Activated gamma-delta T cell (primary cell): Measurements from ENCODE around the gene COPG1.
A peak's percentile ranks its signal among the peaks of the same experiment; 100 is the strongest.
"Not testable (repeated sequence)": the region's sequence is repeated elsewhere in the genome, so short reads cannot be mapped to it uniquely, and the experiment has no call there.

Experiments used
- DNase-seq: peaks from one replicate; lab custom pipeline; 2025; lab: John Stamatoyannopoulos, UW

Gene COPG1

DNA sequence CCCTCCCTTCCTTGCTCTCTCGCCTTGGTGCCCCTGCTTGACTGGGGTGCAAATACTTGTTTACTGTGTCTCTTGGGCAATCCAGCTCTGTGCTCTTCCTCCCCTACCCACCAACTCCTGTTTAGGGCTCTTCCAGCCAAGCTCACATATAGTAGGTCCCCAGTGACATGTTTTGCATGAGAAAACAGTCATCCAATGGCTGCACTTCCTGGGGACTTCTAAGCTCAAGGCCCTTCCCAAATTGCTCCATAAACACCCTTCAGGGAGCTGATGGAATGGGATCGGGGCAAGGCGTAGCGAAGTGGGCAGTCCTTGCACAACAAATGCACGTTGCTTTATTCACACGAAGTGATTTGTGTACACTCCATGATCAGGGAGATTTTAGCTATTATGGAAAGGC, 9.4 kb upstream of the COPG1 start:
- no peak for DNase-seq

DNA sequence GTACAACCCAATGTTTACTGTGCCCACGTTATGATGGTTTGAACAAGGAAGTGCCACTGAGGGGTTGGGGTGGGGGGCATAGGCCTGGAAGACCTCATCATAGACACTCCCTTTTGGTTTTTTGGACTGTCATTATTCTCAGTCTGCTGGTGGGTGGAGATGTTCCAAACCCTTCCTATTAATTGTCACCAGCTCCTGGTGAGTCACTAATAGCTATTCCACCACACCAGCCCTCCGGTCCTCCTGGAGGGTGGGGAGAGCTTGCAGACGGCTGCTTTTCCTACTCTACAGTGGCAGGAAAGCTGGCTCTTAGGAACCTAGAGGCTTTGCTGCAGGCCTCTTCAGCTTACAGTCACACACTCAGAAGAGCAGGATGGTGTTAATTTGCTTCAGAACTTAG, 9.0 kb upstream of the COPG1 start:
- DNase-seq = no peak

- DNase-seq = no peak
Measured at GRCh38 chr3:129245141-129245540, 4.3 kb upstream of the COPG1 start.

- DNase-seq = not testable (repeated sequence)
Measured at GRCh38 chr3:129245641-129246306, 3.6 kb upstream of the COPG1 start.

DNA sequence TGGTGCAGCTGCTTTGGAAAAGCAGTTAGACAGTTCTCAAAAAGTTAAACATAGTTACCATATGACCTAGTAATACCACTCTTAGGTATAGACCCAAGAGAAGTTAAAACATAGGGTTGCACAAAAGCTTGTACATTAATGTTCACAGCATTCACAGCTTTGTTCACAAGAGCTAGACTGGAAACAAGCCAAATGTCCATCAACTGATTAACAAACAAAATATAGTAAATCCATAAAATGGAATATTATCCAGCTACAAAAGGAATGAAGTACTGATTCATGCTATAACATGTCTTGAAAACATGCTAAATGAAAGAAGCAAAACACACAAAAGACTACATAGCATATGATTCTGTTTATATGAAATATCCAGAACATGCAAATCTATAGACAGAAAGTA, 2.8 kb upstream of the COPG1 start:
- no peak for DNase-seq

- no peak for DNase-seq
Measured at GRCh38 chr3:129248286-129248979, 973 bp upstream of the COPG1 start.

DNA sequence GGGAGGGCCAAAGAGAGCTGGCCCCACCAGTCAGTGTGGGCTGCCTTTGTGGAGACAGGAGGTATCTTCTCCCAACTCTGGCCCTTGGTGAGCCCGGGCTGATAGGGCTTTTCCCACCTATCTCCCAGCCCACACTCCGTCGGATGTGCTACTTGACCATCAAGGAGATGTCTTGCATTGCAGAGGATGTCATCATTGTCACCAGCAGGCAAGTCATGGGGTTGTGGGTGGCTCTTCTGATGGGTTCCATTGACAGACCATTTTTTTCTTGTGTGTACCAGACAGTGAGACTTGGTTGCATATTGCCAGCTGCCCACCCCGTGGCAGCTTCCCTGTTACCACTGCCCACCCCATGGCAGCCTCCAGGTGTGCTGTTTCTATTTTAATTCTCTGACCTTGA, 3.3 kb downstream of the COPG1 start:
- no peak for DNase-seq

- DNase-seq = no peak
Measured at GRCh38 chr3:129254536-129255230, 5.3 kb downstream of the COPG1 start.

DNA sequence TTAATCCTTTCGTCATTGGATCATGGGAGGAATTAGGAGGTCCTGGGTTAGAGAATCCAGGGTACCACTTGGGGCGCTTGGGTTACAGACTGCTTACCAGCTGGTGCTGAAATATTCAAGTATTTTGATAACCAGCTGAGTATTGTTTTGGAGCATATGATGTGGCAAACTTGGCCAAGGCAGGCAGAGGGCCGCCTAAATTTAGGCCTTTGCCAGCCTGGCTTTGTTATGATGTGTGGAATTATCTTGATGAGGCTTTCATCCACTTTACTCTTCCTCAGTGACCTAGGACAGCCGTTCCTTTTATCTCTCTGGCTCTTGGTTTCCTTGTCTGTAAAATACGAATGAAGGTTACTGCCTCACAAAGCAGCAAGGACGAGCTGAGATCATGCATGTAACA, 6.9 kb downstream of the COPG1 start:
- DNase-seq = no peak

DNA sequence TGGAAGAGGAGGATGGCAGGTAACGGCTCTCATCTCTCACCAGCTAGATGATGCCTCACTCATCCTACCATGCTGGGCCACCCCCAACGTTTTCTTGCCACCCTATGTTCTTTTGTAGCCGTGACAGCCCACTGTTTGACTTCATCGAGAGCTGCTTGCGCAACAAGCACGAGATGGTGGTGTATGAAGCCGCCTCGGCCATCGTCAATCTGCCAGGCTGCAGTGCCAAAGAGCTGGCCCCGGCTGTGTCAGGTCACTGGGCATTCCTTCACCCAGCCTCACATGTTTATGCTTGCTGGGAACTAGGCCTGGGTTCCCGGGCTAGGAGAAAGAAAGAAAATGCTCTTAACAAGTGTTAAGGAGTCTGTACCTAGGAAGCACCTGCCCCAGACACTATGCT, 8.2 kb downstream of the COPG1 start:
- DNase-seq = no peak

GRCh38 chr3:129259612-129260477, 10.4 kb downstream of the COPG1 start:
- DNase-seq = no peak

DNA sequence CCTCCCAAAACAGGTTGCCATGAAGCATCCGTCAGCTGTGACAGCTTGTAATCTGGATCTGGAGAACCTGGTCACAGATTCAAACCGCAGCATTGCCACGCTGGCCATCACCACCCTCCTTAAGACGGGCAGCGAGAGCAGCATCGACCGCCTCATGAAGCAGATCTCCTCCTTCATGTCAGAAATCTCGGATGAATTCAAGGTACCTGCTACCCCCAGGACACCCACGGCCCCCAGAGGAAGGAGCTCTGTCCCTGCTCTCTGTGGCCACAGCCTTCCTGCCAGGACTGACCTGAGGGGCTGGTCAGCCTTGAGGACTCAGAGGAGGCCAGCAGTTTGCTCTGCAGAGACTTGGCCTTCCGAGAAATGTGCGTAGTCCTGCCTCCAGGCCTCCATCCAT, 11.2 kb downstream of the COPG1 start:
- no peak for DNase-seq

- no peak for DNase-seq
Measured at GRCh38 chr3:129261894-129262293, 12.5 kb downstream of the COPG1 start.

- no peak for DNase-seq
Measured at GRCh38 chr3:129263161-129263910, 13.9 kb downstream of the COPG1 start.

- DNase-seq = not testable (repeated sequence)
Measured at GRCh38 chr3:129264994-129265393, 15.6 kb downstream of the COPG1 start.

GRCh38 chr3:129266651-129267050, 17.2 kb downstream of the COPG1 start:
- DNase-seq = no peak

GRCh38 chr3:129268396-129268795, 19.0 kb downstream of the COPG1 start:
- no peak for DNase-seq

GRCh38 chr3:129271674-129272073, 22.3 kb downstream of the COPG1 start:
- DNase-seq = no peak

GRCh38 chr3:129276385-129276784, 27.0 kb downstream of the COPG1 start:
- DNase-seq = no peak

GRCh38 chr3:129277829-129278271, 28.4 kb downstream of the COPG1 start:
- no peak for DNase-seq

GRCh38 chr3:129278439-129278965, 29.1 kb downstream of the COPG1 start, which contains the start of gene HMCES:
Gene HMCES, plus strand, starts transcription at chr3:129278870. Its CDS starts 863 bp downstream, at chr3:129279733.
- peak; percentile 94 for DNase-seq
